ENCODE data around the gene PPP2R5D. TPM values are rescaled to one million over a fixed set of nuclear protein-coding genes. Genes with fewer than 3 reads are reported as not detected.

PPP2R5D gene
- total and polyA plus RNA-seq, 2 of the 8 experiments (the other 6 are each of a cell fraction or from before 2014, with no cell fraction given), result 52.1 to 55.7 TPM

DNA sequence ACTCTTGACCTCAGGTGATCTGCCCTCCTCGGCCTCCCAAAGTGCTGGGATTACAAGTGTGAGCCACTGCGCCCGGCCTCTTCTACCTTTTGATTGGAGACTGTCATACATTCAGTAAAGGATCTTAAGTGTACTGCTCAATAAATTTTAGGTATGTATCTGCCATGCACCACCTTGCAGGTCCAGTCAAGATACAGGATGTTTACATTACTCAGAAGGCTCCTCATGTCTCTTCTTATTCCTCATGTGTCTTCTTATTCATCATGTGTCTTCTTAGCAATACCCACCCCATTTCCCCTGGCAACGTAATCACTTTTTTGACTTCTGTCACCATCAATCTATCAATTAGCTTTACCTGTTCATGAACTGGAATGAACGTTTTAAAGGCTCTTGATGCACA lies 21.5 kb downstream of the PPP2R5D start (continued):
- TF ChIP-seq, protein P1, sequence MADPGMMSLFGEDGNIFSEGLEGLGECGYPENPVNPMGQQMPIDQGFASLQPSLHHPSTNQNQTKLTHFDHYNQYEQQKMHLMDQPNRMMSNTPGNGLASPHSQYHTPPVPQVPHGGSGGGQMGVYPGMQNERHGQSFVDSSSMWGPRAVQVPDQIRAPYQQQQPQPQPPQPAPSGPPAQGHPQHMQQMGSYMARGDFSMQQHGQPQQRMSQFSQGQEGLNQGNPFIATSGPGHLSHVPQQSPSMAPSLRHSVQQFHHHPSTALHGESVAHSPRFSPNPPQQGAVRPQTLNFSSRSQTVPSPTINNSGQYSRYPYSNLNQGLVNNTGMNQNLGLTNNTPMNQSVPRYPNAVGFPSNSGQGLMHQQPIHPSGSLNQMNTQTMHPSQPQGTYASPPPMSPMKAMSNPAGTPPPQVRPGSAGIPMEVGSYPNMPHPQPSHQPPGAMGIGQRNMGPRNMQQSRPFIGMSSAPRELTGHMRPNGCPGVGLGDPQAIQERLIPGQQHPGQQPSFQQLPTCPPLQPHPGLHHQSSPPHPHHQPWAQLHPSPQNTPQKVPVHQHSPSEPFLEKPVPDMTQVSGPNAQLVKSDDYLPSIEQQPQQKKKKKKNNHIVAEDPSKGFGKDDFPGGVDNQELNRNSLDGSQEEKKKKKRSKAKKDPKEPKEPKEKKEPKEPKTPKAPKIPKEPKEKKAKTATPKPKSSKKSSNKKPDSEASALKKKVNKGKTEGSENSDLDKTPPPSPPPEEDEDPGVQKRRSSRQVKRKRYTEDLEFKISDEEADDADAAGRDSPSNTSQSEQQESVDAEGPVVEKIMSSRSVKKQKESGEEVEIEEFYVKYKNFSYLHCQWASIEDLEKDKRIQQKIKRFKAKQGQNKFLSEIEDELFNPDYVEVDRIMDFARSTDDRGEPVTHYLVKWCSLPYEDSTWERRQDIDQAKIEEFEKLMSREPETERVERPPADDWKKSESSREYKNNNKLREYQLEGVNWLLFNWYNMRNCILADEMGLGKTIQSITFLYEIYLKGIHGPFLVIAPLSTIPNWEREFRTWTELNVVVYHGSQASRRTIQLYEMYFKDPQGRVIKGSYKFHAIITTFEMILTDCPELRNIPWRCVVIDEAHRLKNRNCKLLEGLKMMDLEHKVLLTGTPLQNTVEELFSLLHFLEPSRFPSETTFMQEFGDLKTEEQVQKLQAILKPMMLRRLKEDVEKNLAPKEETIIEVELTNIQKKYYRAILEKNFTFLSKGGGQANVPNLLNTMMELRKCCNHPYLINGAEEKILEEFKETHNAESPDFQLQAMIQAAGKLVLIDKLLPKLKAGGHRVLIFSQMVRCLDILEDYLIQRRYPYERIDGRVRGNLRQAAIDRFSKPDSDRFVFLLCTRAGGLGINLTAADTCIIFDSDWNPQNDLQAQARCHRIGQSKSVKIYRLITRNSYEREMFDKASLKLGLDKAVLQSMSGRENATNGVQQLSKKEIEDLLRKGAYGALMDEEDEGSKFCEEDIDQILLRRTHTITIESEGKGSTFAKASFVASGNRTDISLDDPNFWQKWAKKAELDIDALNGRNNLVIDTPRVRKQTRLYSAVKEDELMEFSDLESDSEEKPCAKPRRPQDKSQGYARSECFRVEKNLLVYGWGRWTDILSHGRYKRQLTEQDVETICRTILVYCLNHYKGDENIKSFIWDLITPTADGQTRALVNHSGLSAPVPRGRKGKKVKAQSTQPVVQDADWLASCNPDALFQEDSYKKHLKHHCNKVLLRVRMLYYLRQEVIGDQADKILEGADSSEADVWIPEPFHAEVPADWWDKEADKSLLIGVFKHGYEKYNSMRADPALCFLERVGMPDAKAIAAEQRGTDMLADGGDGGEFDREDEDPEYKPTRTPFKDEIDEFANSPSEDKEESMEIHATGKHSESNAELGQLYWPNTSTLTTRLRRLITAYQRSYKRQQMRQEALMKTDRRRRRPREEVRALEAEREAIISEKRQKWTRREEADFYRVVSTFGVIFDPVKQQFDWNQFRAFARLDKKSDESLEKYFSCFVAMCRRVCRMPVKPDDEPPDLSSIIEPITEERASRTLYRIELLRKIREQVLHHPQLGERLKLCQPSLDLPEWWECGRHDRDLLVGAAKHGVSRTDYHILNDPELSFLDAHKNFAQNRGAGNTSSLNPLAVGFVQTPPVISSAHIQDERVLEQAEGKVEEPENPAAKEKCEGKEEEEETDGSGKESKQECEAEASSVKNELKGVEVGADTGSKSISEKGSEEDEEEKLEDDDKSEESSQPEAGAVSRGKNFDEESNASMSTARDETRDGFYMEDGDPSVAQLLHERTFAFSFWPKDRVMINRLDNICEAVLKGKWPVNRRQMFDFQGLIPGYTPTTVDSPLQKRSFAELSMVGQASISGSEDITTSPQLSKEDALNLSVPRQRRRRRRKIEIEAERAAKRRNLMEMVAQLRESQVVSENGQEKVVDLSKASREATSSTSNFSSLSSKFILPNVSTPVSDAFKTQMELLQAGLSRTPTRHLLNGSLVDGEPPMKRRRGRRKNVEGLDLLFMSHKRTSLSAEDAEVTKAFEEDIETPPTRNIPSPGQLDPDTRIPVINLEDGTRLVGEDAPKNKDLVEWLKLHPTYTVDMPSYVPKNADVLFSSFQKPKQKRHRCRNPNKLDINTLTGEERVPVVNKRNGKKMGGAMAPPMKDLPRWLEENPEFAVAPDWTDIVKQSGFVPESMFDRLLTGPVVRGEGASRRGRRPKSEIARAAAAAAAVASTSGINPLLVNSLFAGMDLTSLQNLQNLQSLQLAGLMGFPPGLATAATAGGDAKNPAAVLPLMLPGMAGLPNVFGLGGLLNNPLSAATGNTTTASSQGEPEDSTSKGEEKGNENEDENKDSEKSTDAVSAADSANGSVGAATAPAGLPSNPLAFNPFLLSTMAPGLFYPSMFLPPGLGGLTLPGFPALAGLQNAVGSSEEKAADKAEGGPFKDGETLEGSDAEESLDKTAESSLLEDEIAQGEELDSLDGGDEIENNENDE (IDR thresholded peaks at IDR 0.05; ENCODE audit: insufficient replicate concordance, low read length), result no peak
- TF ChIP-seq SAP30 (IDR thresholded peaks at IDR 0.05; ENCODE audit: insufficient read depth, insufficient replicate concordance, low read length) (no peak), FOSL1 (IDR thresholded peaks at IDR 0.05; ENCODE audit: insufficient read depth, low read depth, low read length) (no peak), SIX5 (IDR thresholded peaks at IDR 0.05; ENCODE audit: low read depth, low read length) (no peak), KDM4A (IDR thresholded peaks at IDR 0.05; ENCODE audit: low read depth, low read length, severe bottlenecking) (no peak), CHD2 (IDR thresholded peaks at IDR 0.05; ENCODE audit: low read length) (no peak)

All from H1 (cell line).